Uterus (tissue), 2 donors: ENCODE data around the gene CXorf65.

ENCODE experiments used
- POLR2A ChIP-seq, 2 donors: fragments of 450-650 bp; IDR thresholded peaks; one replicate each; pipeline ENCODE4 v1.6.1; 2016; ENCODE audit warnings: antibody characterized with exemption in 2 of 2, mild to moderate bottlenecking in 1 of 2, moderate library complexity in 1 of 2
- TF ChIP-seq, protein P1 (sequence below), 4 experiments: fragments of 200-600 bp in 2 of 4; fragments of 450-650 bp in 2 of 4; sonication (generic) in 2 of 4; IDR thresholded peaks; one replicate each; pipeline ENCODE4 v1.5.1; 2016 to 2019; ENCODE audit warnings: antibody characterized with exemption in 4 of 4, mild to moderate bottlenecking in 2 of 4, moderate library complexity in 1 of 4

DNA sequence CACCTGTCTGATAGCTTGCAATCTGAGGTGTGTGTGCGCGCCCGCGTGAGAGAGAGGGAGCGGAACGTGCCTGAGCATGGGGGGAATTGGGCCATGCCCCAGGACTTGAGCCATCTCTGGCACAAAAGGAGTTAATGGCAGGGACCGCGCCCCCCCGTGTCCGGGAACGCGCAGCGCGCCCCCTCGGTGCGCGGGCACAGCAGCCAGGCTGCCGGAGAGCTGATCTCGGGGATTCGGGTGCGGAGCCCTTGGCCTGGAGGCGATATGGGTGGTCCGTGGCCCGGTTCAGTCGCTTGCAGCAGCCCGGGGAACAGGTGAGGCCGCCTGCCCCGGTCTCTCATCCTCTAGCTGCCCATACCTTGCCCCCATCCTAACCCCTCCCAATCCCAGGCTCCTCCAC, 38.1 kb upstream of the CXorf65 start, which contains the start of gene NLGN3:
- TF ChIP-seq, protein P1, sequence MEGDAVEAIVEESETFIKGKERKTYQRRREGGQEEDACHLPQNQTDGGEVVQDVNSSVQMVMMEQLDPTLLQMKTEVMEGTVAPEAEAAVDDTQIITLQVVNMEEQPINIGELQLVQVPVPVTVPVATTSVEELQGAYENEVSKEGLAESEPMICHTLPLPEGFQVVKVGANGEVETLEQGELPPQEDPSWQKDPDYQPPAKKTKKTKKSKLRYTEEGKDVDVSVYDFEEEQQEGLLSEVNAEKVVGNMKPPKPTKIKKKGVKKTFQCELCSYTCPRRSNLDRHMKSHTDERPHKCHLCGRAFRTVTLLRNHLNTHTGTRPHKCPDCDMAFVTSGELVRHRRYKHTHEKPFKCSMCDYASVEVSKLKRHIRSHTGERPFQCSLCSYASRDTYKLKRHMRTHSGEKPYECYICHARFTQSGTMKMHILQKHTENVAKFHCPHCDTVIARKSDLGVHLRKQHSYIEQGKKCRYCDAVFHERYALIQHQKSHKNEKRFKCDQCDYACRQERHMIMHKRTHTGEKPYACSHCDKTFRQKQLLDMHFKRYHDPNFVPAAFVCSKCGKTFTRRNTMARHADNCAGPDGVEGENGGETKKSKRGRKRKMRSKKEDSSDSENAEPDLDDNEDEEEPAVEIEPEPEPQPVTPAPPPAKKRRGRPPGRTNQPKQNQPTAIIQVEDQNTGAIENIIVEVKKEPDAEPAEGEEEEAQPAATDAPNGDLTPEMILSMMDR (IDR thresholded peaks at IDR 0.05): no peak
- TF ChIP-seq POLR2A (IDR thresholded peaks at IDR 0.05): no peak
